Tibial nerve (tissue), 4 donors: ENCODE measurements around the gene YIF1A. TPM values are rescaled to one million over a fixed set of nuclear protein-coding genes. Genes with fewer than 3 reads are reported as not detected.

Source experiments
- DNase-seq, 2 donors: peaks; one replicate each; pipeline ENCODE4 v3.0.0-alpha.2; 2019; ENCODE audit warnings: low spot score in 2 of 2
- H3K27ac ChIP-seq, 4 donors: fragments of 200-600 bp; sonication (generic) in 3 of 4; one replicate each; pipeline ENCODE4 v1.5.1; 2017 to 2019; ENCODE audit warnings: mild to moderate bottlenecking in 1 of 4
- H3K27me3 ChIP-seq, 2 donors: fragments of 200-600 bp; sonication (generic) in 1 of 2; one replicate each; pipeline versions ENCODE4 v1.5.1 to v1.6.0; 2017 to 2019
- H3K36me3 ChIP-seq, 3 donors: fragments of 200-600 bp; sonication (generic); one replicate each; pipeline ENCODE4 v1.5.1; 2018 to 2019
- H3K4me1 ChIP-seq, 4 donors: fragments of 200-600 bp; sonication (generic) in 3 of 4; one replicate each; pipeline ENCODE4 v1.5.1; 2017 to 2019
- H3K4me3 ChIP-seq, 4 donors: fragments of 200-600 bp; sonication (generic) in 3 of 4; one replicate each; pipeline ENCODE4 v1.5.1; 2017 to 2019; ENCODE audit warnings: mild to moderate bottlenecking in 1 of 4, moderate library complexity in 1 of 4
- H3K9me3 ChIP-seq, 4 donors: fragments of 200-600 bp; sonication (generic) in 3 of 4; one replicate each; pipeline ENCODE4 v1.5.1; 2017 to 2019
- CTCF ChIP-seq, 5 experiments: fragments of 200-600 bp in 3 of 5; fragments of 450-650 bp in 2 of 5; sonication (generic) in 3 of 5; IDR thresholded peaks; one replicate each; pipeline ENCODE4 v1.5.1; 2016 to 2019; ENCODE audit warnings: antibody characterized with exemption in 5 of 5, mild to moderate bottlenecking in 3 of 5, moderate library complexity in 2 of 5
- EP300 ChIP-seq, 2 donors: sonication (generic); formaldehyde crosslinking; IDR thresholded peaks; one replicate each; pipeline ENCODE4 v1.6.1; 2017; ENCODE audit warnings: antibody characterized with exemption in 2 of 2, mild to moderate bottlenecking in 1 of 2
- POLR2A ChIP-seq, 2 donors: fragments of 450-650 bp; IDR thresholded peaks; one replicate each; pipeline ENCODE4 v1.6.1; 2017; ENCODE audit warnings: antibody characterized with exemption in 2 of 2, mild to moderate bottlenecking in 2 of 2, moderate library complexity in 2 of 2
- WGBS, 2 donors: methylation state at CpG; one replicate each; pipeline ENCODE4 v1.1.5; 2018; 5-methylcytosine and 5-hydroxymethylcytosine counted together
- total RNA-seq, 4 donors: library from RNA; depleted of rRNA; stranded (reverse); fragments of >200 nt; gene quantifications; one replicate each; pipeline ENCODE4 v1.1.0, GENCODE V29; 2016

The YIF1A gene
- total RNA-seq, 4 donors from 2014 or later, result 76.0 to 143 (median 90.6) TPM

GRCh38 chr11:66283461-66284105, 5.4 kb downstream of the YIF1A start:
- peaks cover 0 to 33% (median 0%) of the 10 kb centered on the region in 3 donors for H3K36me3 ChIP-seq
- H3K4me3 ChIP-seq, result no peak overlapping the region
- H3K9me3 ChIP-seq, result no peaks in the 10 kb centered on the region
- no peak for DNase-seq
- H3K27ac ChIP-seq, result no peak overlapping the region
- TF ChIP-seq POLR2A (IDR thresholded peaks at IDR 0.05) (no peak), EP300 (IDR thresholded peaks at IDR 0.05) (no peak), CTCF (IDR thresholded peaks at IDR 0.05) (no peak)
- WGBS, 2 donors, result 63 to 78% methylated on average over 10 to 14 of the region's 14 CpGs
- peaks cover 0 to 3% of the 10 kb centered on the region in 2 donors for H3K27me3 ChIP-seq
- peaks cover 0 to 53% (median 20%) of the 10 kb centered on the region in 4 donors for H3K4me1 ChIP-seq

- no peak overlapping the region for H3K4me3 ChIP-seq
- no peaks in the 10 kb centered on the region for H3K9me3 ChIP-seq
- H3K27me3 ChIP-seq, result peaks cover 0 to 3% of the 10 kb centered on the region in 2 donors
- peaks cover 0 to 52% (median 17%) of the 10 kb centered on the region in 4 donors for H3K4me1 ChIP-seq
- peak overlapping the region in 2 of 4 donors; percentile 52 to 65 for H3K27ac ChIP-seq
- TF ChIP-seq POLR2A (IDR thresholded peaks at IDR 0.05) (no peak), CTCF (IDR thresholded peaks at IDR 0.05) (peak; percentile 97 to 99 (median 98)), EP300 (IDR thresholded peaks at IDR 0.05) (peak; percentile 14 to 73)
- H3K36me3 ChIP-seq, result peaks cover 0 to 33% (median 0%) of the 10 kb centered on the region in 3 donors
- DNase-seq, result peak; percentile 96 to 98
- 10 to 17% methylated on average over 25 to 33 of the region's 35 CpGs for WGBS, 2 donors
Measured at GRCh38 chr11:66282468-66283455, 6.2 kb downstream of the YIF1A start.

- TF ChIP-seq CTCF (IDR thresholded peaks at IDR 0.05) (no peak), POLR2A (IDR thresholded peaks at IDR 0.05) (no peak), EP300 (IDR thresholded peaks at IDR 0.05) (no peak)
- WGBS, 2 donors, result 26 to 65% methylated on average over 5 to 20 of the region's 20 CpGs
- peaks cover 0 to 35% (median 0%) of the 10 kb centered on the region in 3 donors for H3K36me3 ChIP-seq
- DNase-seq, result no peak
- H3K4me1 ChIP-seq, result peaks cover 0 to 51% (median 16%) of the 10 kb centered on the region in 4 donors
- no peak overlapping the region for H3K27ac ChIP-seq
- H3K9me3 ChIP-seq, result no peaks in the 10 kb centered on the region
- no peak overlapping the region for H3K4me3 ChIP-seq
- H3K27me3 ChIP-seq, result peaks cover 0 to 3% of the 10 kb centered on the region in 2 donors
Measured at GRCh38 chr11:66281776-66282467, 7.0 kb downstream of the YIF1A start.

- Histone ChIP-seq H3K27me3 (peaks cover 0 to 3% of the 10 kb centered on the region in 2 donors), H3K4me1 (peaks cover 0 to 42% (median 15%) of the 10 kb centered on the region in 4 donors), H3K27ac (no peak overlapping the region), H3K9me3 (no peaks in the 10 kb centered on the region), H3K36me3 (peaks cover 0 to 36% (median 0%) of the 10 kb centered on the region in 3 donors), H3K4me3 (no peak overlapping the region)
- DNase-seq, result no peak
- no peak for TF ChIP-seq EP300 (IDR thresholded peaks at IDR 0.05)
- no peak for TF ChIP-seq CTCF (IDR thresholded peaks at IDR 0.05)
- no peak for TF ChIP-seq POLR2A (IDR thresholded peaks at IDR 0.05)
- WGBS, 2 donors, result 74 to 77% methylated on average over 6 of the region's 6 CpGs
Measured at GRCh38 chr11:66281001-66281400, 7.9 kb downstream of the YIF1A start.
